IMR-90 (cell line): ENCODE measurements around the gene KIF5C. TPM values are rescaled to one million over a fixed set of nuclear protein-coding genes. Genes with fewer than 3 reads are reported as not detected.

Experiments used
- ATAC-seq: fragments of 200-7000 bp; cut with Tn5 transposase; 2 replicates; pipeline ENCODE4 v1.9.1; 2020; ENCODE audit warnings: low read depth, mild to moderate bottlenecking, moderate library complexity
- BruUV-seq: library from RNA; stranded (reverse); fragments of 400-500 nt; replicated peaks from 2 replicates; lab custom pipeline; 2021; lab: Mats Ljungman, UMichigan
- CTCF ChIA-PET: fragments of 300-600 bp; formaldehyde crosslinking; extraction: SDS; loops from one replicate; lab custom pipeline; 2021; ENCODE audit warnings: antibody characterized with exemption; lab: Yijun Ruan, JAX
- POLR2A ChIA-PET: fragments of 300-600 bp; sonication (Branson Sonifier 250); formaldehyde crosslinking; loops from one replicate; lab custom pipeline; 2022; ENCODE audit warnings: antibody characterized with exemption; ENCODE audit not compliant: unreplicated experiment; lab: Charles Lee
- DNase-seq: peaks from one replicate; pipeline ENCODE4 v3.0.0; 2013
- H2AFZ ChIP-seq: replicated peaks from 2 replicates; pipeline ENCODE3; 2013; ENCODE audit warnings: low read length, mild to moderate bottlenecking; ENCODE audit not compliant: poor library complexity
- H2AK5ac ChIP-seq: 2 replicates; pipeline ENCODE4 v1.6.1; 2013; ENCODE audit warnings: low read depth, low read length, inconsistent platforms
- H2AK9ac ChIP-seq: replicated peaks from 2 replicates; pipeline ENCODE3; 2013; ENCODE audit warnings: mild to moderate bottlenecking, low read depth, low read length, moderate library complexity; ENCODE audit not compliant: poor library complexity
- H2BK120ac ChIP-seq: 2 replicates; pipeline ENCODE4 v1.6.1; 2013; ENCODE audit warnings: low read depth, low read length, inconsistent platforms
- H2BK15ac ChIP-seq: 3 replicates; pipeline ENCODE4 v1.6.1; 2013; ENCODE audit warnings: low read depth, low read length, inconsistent platforms
- H2BK20ac ChIP-seq: 2 replicates; pipeline ENCODE4 v1.6.1; 2013; ENCODE audit warnings: low read depth, mild to moderate bottlenecking, inconsistent platforms, low read length, moderate library complexity
- H2BK5ac ChIP-seq: 2 replicates; pipeline ENCODE4 v1.6.1; 2013; ENCODE audit warnings: mild to moderate bottlenecking, low read depth, low read length, inconsistent platforms; ENCODE audit not compliant: poor library complexity, severe bottlenecking
- H3K14ac ChIP-seq: replicated peaks from 2 replicates; pipeline ENCODE4 v1.6.1; 2013; ENCODE audit warnings: low read depth, low read length, inconsistent platforms
- H3K18ac ChIP-seq: 2 replicates; pipeline ENCODE4 v1.6.1; 2013; ENCODE audit warnings: low read depth, low read length, control low read depth
- H3K23ac ChIP-seq: 2 replicates; pipeline ENCODE4 v1.6.1; 2013; ENCODE audit warnings: low read depth, low read length, inconsistent platforms
- H3K27ac ChIP-seq: 2 replicates; pipeline ENCODE4 v1.5.1; 2013; ENCODE audit warnings: mild to moderate bottlenecking, control low read depth, low read length; ENCODE audit not compliant: insufficient read depth
- H3K27me3 ChIP-seq: 2 replicates; pipeline ENCODE4 v1.6.1; 2013; ENCODE audit warnings: low read length; ENCODE audit not compliant: control insufficient read depth, insufficient read depth
- H3K36me3 ChIP-seq: 2 replicates; pipeline ENCODE4 v1.6.1; 2013; ENCODE audit warnings: low read length, mixed read lengths; ENCODE audit not compliant: control insufficient read depth, insufficient read depth
- H3K4ac ChIP-seq: 2 replicates; pipeline ENCODE4 v1.6.1; 2013; ENCODE audit warnings: low read depth, low read length, inconsistent platforms
- H3K4me1 ChIP-seq: 2 replicates; pipeline ENCODE4 v1.6.1; 2013; ENCODE audit warnings: low read length, mixed read lengths; ENCODE audit not compliant: control insufficient read depth, insufficient read depth
- H3K4me2 ChIP-seq: 2 replicates; pipeline ENCODE4 v1.6.1; 2013; ENCODE audit warnings: low read depth, mild to moderate bottlenecking, control low read depth, low read length, moderate library complexity
- H3K4me3 ChIP-seq: 2 replicates; pipeline ENCODE4 v1.5.1; 2013; ENCODE audit warnings: low read depth, mild to moderate bottlenecking, control low read depth, low read length, moderate library complexity; ENCODE audit not compliant: insufficient read depth
- H3K56ac ChIP-seq: 2 replicates; pipeline ENCODE4 v1.6.1; 2013; ENCODE audit warnings: low read length, inconsistent platforms; ENCODE audit not compliant: insufficient read depth; ENCODE audit errors: extremely low read depth
- H3K79me1 ChIP-seq, 2 experiments: 2 replicates each; pipeline ENCODE4 v1.6.1; 2013; ENCODE audit warnings: low read length in 2 of 2, inconsistent platforms in 1 of 2, low read depth in 1 of 2
- H3K9ac ChIP-seq: 2 replicates; pipeline ENCODE4 v1.6.1; 2013; ENCODE audit warnings: low read depth, low read length, control low read depth
- H3K9me1 ChIP-seq: 2 replicates; pipeline ENCODE4 v1.6.1; 2013; ENCODE audit warnings: low read length, inconsistent platforms; ENCODE audit not compliant: insufficient read depth
- H3K9me3 ChIP-seq: 2 replicates; pipeline ENCODE4 v1.6.1; 2013; ENCODE audit warnings: low read length; ENCODE audit not compliant: control insufficient read depth, insufficient read depth
- H4K20me1 ChIP-seq: 2 replicates; pipeline ENCODE4 v1.6.1; 2013; ENCODE audit warnings: low read length, inconsistent platforms; ENCODE audit not compliant: insufficient read depth
- H4K5ac ChIP-seq: 2 replicates; pipeline ENCODE4 v1.6.1; 2013; ENCODE audit warnings: mild to moderate bottlenecking, low read depth, low read length, control low read depth
- H4K8ac ChIP-seq, 2 experiments: 2 replicates each; pipeline ENCODE4 v1.6.1; 2013; ENCODE audit warnings: low read depth in 2 of 2, low read length in 2 of 2, control low read depth in 1 of 2, inconsistent platforms in 1 of 2
- H4K91ac ChIP-seq: 2 replicates; pipeline ENCODE4 v1.6.1; 2013; ENCODE audit warnings: low read depth, low read length, inconsistent platforms; ENCODE audit not compliant: insufficient read depth
- BHLHE40 ChIP-seq: fragments of 150-350 bp; IDR thresholded peaks from 2 replicates; pipeline ENCODE4 v1.6.1; 2016; ENCODE audit warnings: mild to moderate bottlenecking, low read depth, low read length
- CEBPB ChIP-seq: IDR thresholded peaks from 2 replicates; pipeline ENCODE4 v1.6.1; 2012; ENCODE audit warnings: low read depth, low read length, improper control_type of control experiment
- CHD1 ChIP-seq: IDR thresholded peaks from 2 replicates; pipeline ENCODE4 v1.6.1; 2012; ENCODE audit warnings: low read depth, low read length, improper control_type of control experiment
- FOS ChIP-seq: fragments of 150-350 bp; IDR thresholded peaks from 2 replicates; pipeline ENCODE4 v1.6.1; 2016; ENCODE audit warnings: low read depth, low read length
- MAFK ChIP-seq: IDR thresholded peaks from 2 replicates; pipeline ENCODE4 v1.6.1; 2012; ENCODE audit warnings: low read depth, low read length, improper control_type of control experiment
- MAZ ChIP-seq: IDR thresholded peaks from 2 replicates; pipeline ENCODE4 v1.6.1; 2012; ENCODE audit warnings: low read depth, mild to moderate bottlenecking, low read length, improper control_type of control experiment, moderate library complexity, borderline replicate concordance
- MXI1 ChIP-seq: IDR thresholded peaks from 2 replicates; pipeline ENCODE4 v1.6.1; 2012; ENCODE audit warnings: low read depth, mild to moderate bottlenecking, low read length, moderate library complexity, borderline replicate concordance
- NFE2L2 ChIP-seq: fragments of 150-350 bp; IDR thresholded peaks from 2 replicates; pipeline ENCODE4 v1.6.1; 2016; ENCODE audit warnings: low read depth, mild to moderate bottlenecking, low read length
- POLR2A ChIP-seq: IDR thresholded peaks from 2 replicates; pipeline ENCODE4 v1.6.1; 2012; ENCODE audit warnings: mild to moderate bottlenecking, low read depth, low read length
- RAD21 ChIP-seq: IDR thresholded peaks from 2 replicates; pipeline ENCODE4 v1.6.1; 2012; ENCODE audit warnings: low read length, improper control_type of control experiment
- RCOR1 ChIP-seq: IDR thresholded peaks from 2 replicates; pipeline ENCODE4 v1.6.1; 2012; ENCODE audit warnings: mild to moderate bottlenecking, low read length, improper control_type of control experiment; ENCODE audit not compliant: insufficient replicate concordance
- RFX5 ChIP-seq: IDR thresholded peaks from 2 replicates; pipeline ENCODE4 v1.8.0; 2012; ENCODE audit warnings: low read depth, mild to moderate bottlenecking, low read length, moderate library complexity
- SMC3 ChIP-seq: fragments of 150-350 bp; IDR thresholded peaks from 2 replicates; pipeline ENCODE4 v1.6.1; 2016; ENCODE audit warnings: low read depth, mild to moderate bottlenecking, antibody characterized with exemption, low read length, moderate library complexity
- WGBS, 2 experiments: methylation state at CpG; one replicate each; pipeline versions ENCODE4 v1.1.5 to v1.1.7; 2013; ENCODE audit warnings: missing lambda C conversion rate in 2 of 2; ENCODE audit not compliant: insufficient read length in 1 of 2; ENCODE audit errors: extremely low coverage in 2 of 2; 5-methylcytosine and 5-hydroxymethylcytosine counted together
- dilution Hi-C: fragments of 300-500 bp; cut with HindIII; formaldehyde crosslinking; loops from one replicate; pipeline ENCODE4 v1.14.3; 2018; ENCODE audit warnings: low sequenced_read_pairs; ENCODE audit not compliant: unreplicated experiment
- in situ Hi-C: fragments of 300-500 bp; cut with MboI; formaldehyde crosslinking; loops from 3 replicates; pipeline ENCODE4 v1.14.3; 2019; ENCODE audit warnings: low sequenced_read_pairs, inconsistent platforms, mixed read lengths
- intact Hi-C: fragments of 100-400 bp; cut with micrococcal nuclease; formaldehyde crosslinking; loops from 2 replicates; pipeline ENCODE4 v1.10.0; 2022
- polyA plus RNA-seq, 3 experiments: library from polyadenylated mRNA; depleted of rRNA; stranded (reverse); fragments of >200 nt; gene quantifications; 2 replicates each; pipeline ENCODE4 v1.2.3, GENCODE V29; 2012; ENCODE audit warnings: low replicate concordance in 1 of 3
- total RNA-seq: library from RNA; depleted of rRNA; stranded (reverse); fragments of >200 nt; gene quantifications from 2 replicates; pipeline ENCODE4 v1.2.3, GENCODE V29; 2012
- TF ChIP-seq, protein P1 (sequence below): fragments of 150-350 bp; IDR thresholded peaks from 2 replicates; pipeline ENCODE4 v1.6.1; 2017; ENCODE audit warnings: mild to moderate bottlenecking, antibody characterized with exemption, low read length, low read depth
- TF ChIP-seq, protein P2 (sequence below): fragments of 150-350 bp; IDR thresholded peaks from 2 replicates; pipeline ENCODE4 v1.6.1; 2016; ENCODE audit warnings: low read depth, mild to moderate bottlenecking, low read length, moderate library complexity, borderline replicate concordance
- TF ChIP-seq, protein P3 (sequence below): conservative IDR thresholded peaks from 2 replicates; pipeline ENCODE4 v1.5.1; 2012; ENCODE audit warnings: mild to moderate bottlenecking, low read depth, low read length, improper control_type of control experiment

The KIF5C gene
- total and polyA plus RNA-seq, 2 of the 4 experiments (the other 2 are of a cell fraction) = 0.10 to 0.18 TPM

DNA sequence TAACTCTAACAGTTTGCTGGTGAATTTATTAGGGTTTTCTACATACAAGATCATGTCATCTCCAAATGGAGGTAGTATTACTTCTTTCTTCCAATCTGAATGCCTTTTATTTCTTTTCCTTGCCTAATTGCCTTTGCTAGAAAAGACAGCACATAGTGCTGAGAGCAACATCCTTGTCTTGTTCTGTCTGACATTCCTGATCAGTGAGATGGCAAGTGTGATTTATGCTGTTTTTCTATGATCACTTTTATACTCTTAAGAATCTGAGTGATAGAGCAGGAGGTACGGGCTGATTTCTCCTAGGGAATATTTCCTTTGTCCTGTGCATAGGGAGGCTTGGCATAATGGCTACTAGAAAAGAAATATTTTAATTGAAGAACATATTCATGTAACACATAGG lies 180.7 kb downstream of the KIF5C start:
- DNase-seq = no peak
- no peak overlapping the region for H2AK5ac ChIP-seq
- H4K91ac ChIP-seq = no peak overlapping the region
- CTCF ChIA-PET = no interaction called here
- H3K4me1 ChIP-seq = no peaks in the 10 kb centered on the region; the same call in 1 of the 2 replicates
- H3K9me1 ChIP-seq = peaks cover 2% of the 10 kb centered on the region; the same call in 1 of the 2 replicates
- no peak overlapping the region for H3K23ac ChIP-seq
- no peak overlapping the region for H3K4ac ChIP-seq
- dilution Hi-C loops (no loop called here), in situ Hi-C loops (no loop called here), intact Hi-C loops (no loop called here)
- no peak overlapping the region for H2BK120ac ChIP-seq
- no peaks in the 10 kb centered on the region for H3K27me3 ChIP-seq
- H4K5ac ChIP-seq = no peak overlapping the region
- no peak for TF ChIP-seq FOS
- TF ChIP-seq NFE2L2 = no peak
- TF ChIP-seq RAD21 = no peak
- TF ChIP-seq, protein P1, sequence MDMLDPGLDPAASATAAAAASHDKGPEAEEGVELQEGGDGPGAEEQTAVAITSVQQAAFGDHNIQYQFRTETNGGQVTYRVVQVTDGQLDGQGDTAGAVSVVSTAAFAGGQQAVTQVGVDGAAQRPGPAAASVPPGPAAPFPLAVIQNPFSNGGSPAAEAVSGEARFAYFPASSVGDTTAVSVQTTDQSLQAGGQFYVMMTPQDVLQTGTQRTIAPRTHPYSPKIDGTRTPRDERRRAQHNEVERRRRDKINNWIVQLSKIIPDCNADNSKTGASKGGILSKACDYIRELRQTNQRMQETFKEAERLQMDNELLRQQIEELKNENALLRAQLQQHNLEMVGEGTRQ = no peak
- no peak for TF ChIP-seq SMC3
- TF ChIP-seq RCOR1 = no peak
- TF ChIP-seq, protein P2, sequence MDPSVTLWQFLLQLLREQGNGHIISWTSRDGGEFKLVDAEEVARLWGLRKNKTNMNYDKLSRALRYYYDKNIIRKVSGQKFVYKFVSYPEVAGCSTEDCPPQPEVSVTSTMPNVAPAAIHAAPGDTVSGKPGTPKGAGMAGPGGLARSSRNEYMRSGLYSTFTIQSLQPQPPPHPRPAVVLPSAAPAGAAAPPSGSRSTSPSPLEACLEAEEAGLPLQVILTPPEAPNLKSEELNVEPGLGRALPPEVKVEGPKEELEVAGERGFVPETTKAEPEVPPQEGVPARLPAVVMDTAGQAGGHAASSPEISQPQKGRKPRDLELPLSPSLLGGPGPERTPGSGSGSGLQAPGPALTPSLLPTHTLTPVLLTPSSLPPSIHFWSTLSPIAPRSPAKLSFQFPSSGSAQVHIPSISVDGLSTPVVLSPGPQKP = no peak
- no peak for TF ChIP-seq BHLHE40
- TF ChIP-seq CHD1 = no peak
- no peak for TF ChIP-seq CEBPB
- TF ChIP-seq RFX5 = no peak
- no peak for TF ChIP-seq MXI1
- no peak for TF ChIP-seq POLR2A
- TF ChIP-seq MAZ = no peak
- TF ChIP-seq, protein P3, sequence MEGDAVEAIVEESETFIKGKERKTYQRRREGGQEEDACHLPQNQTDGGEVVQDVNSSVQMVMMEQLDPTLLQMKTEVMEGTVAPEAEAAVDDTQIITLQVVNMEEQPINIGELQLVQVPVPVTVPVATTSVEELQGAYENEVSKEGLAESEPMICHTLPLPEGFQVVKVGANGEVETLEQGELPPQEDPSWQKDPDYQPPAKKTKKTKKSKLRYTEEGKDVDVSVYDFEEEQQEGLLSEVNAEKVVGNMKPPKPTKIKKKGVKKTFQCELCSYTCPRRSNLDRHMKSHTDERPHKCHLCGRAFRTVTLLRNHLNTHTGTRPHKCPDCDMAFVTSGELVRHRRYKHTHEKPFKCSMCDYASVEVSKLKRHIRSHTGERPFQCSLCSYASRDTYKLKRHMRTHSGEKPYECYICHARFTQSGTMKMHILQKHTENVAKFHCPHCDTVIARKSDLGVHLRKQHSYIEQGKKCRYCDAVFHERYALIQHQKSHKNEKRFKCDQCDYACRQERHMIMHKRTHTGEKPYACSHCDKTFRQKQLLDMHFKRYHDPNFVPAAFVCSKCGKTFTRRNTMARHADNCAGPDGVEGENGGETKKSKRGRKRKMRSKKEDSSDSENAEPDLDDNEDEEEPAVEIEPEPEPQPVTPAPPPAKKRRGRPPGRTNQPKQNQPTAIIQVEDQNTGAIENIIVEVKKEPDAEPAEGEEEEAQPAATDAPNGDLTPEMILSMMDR = no peak
- no peak for TF ChIP-seq MAFK
- no peak overlapping the region for H2BK5ac ChIP-seq
- no peak overlapping the region for H4K8ac ChIP-seq
- H3K56ac ChIP-seq = no peak overlapping the region
- no peak overlapping the region for H2BK20ac ChIP-seq
- H3K9ac ChIP-seq = no peak overlapping the region
- H3K79me1 ChIP-seq = no peaks in the 10 kb centered on the region
- H3K18ac ChIP-seq = no peak overlapping the region
- no TSS peak for BruUV-seq
- POLR2A ChIA-PET = no interaction called here
- H2AK9ac ChIP-seq = no peak overlapping the region
- no peak overlapping the region for H2AFZ ChIP-seq
- H3K9me3 ChIP-seq = no peaks in the 10 kb centered on the region
- no peak overlapping the region for H3K4me2 ChIP-seq
- no peak for ATAC-seq
- H3K36me3 ChIP-seq = no peaks in the 10 kb centered on the region
- no peak overlapping the region for H3K14ac ChIP-seq
- no peak overlapping the region for H2BK15ac ChIP-seq
- no CpG with 5 or more reads among the region's 1 CpG for WGBS, 2 experiments
- H3K4me3 ChIP-seq = no peak overlapping the region
- H3K27ac ChIP-seq = no peak overlapping the region
- no peaks in the 10 kb centered on the region for H4K20me1 ChIP-seq
